ENCODE measurements around the gene TKTL1.

The TKTL1 gene

DNA sequence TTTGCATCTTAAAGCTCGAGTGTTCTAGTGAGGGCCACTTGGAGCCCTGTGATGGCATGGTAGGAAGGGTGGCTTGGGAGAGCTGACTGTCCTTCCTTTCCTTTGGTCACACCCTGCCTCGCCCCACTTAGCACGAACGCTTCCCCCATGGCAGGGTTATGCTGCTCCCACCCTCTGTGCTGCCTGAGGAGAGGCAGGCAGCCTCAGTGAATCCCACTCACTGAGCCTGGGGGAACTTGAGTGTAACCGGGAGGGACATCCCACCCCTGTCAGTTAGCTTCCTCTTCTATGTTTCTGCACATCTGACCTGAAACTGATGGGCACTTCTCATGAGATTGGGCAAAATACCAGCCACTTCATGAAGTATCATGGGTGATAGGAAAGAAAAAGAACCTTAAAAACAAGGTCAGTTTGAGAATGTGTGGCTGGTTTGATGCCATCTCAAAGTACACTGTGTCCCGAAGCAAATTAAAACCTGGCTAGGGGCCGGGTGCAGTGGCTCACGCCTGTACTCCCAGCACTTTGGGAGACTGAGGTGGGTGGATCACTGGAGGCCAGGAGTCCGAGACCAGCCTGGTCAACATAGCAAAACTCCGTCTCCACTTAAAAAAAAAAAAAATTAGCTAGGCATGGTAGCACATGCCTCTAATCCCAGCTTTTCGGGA lies 10.1 kb downstream of the TKTL1 start:
- H3K4me2 ChIP-seq (ENCODE audit: low read length) = no peak overlapping the region

DNA sequence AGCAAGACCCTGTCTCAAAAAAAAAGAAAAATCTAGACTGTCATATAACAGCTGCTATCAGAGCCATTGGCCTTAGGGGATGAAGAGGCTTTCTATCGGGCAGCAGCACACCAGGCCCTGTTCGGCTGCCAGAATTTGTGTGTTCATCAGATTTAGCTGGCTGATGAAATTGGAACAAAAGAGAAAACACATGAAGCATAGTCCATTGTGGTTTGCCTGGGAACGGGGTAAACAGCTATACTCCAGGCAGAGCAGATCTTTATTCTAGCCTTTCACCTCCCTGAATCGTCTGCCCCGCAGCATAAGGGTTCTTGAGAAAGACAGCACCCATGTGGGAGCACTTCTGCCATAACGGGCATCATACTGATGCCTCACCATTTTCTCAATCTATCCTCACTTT lies 11.6 kb downstream of the TKTL1 start:
- Histone ChIP-seq H3K4ac (ENCODE audit: low read depth, low read length) (no peak overlapping the region), H3K9ac (ENCODE audit: low read length) (no peak overlapping the region), H4K8ac (ENCODE audit: low read depth, low read length) (no peak overlapping the region), H3K18ac (ENCODE audit: low read length) (no peak overlapping the region), H3K79me2 (ENCODE audit: control insufficient read depth, insufficient read depth, low read length) (no peaks in the 10 kb centered on the region), H3K4me3 (ENCODE audit: low read length) (no peak overlapping the region), H4K5ac (ENCODE audit: low read length) (no peak overlapping the region), H3K4me1 (ENCODE audit: control insufficient read depth, low read depth, low read length) (no peaks in the 10 kb centered on the region), H3K27ac (ENCODE audit: low read depth, low read length) (no peak overlapping the region), H3K4me2 (ENCODE audit: low read length) (no peak overlapping the region), H3K27me3 (ENCODE audit: insufficient read depth, low read length, poor library complexity) (no peaks in the 10 kb centered on the region), H3K23ac (ENCODE audit: low read length) (no peak overlapping the region), H2BK5ac (ENCODE audit: low read length) (no peak overlapping the region), H3K36me3 (ENCODE audit: control insufficient read depth, insufficient read depth, low read length) (no peaks in the 10 kb centered on the region), H2BK15ac (replicated peaks; ENCODE audit: low read depth) (no peak overlapping the region), H3K56ac (ENCODE audit: low read length) (no peak overlapping the region), H2BK120ac (ENCODE audit: low read depth, low read length) (no peak overlapping the region), H3K79me1 (ENCODE audit: low read length) (no peaks in the 10 kb centered on the region), H2AK5ac (ENCODE audit: low read length) (no peak overlapping the region)
- WGBS (ENCODE audit: extremely low coverage, insufficient coverage, low lambda C conversion rate) = no CpG with 5 or more reads among the region's 6 CpGs
- DNase-seq = no peak

More for the DNA sequence above, 10.1 kb downstream of the TKTL1 start:
- H3K27me3 ChIP-seq (ENCODE audit: insufficient read depth, low read length, poor library complexity) = no peaks in the 10 kb centered on the region
- no peak overlapping the region for H3K18ac ChIP-seq (ENCODE audit: low read length)
- no peak overlapping the region for H3K23ac ChIP-seq (ENCODE audit: low read length)
- DNase-seq = no peak
- no peak overlapping the region for H3K27ac ChIP-seq (ENCODE audit: low read depth, low read length)
- no peak overlapping the region for H4K5ac ChIP-seq (ENCODE audit: low read length)
- no peaks in the 10 kb centered on the region for H3K4me1 ChIP-seq (ENCODE audit: control insufficient read depth, low read depth, low read length)
- H3K9ac ChIP-seq (ENCODE audit: low read length) = no peak overlapping the region
- no CpG with 5 or more reads among the region's 11 CpGs for WGBS (ENCODE audit: extremely low coverage, insufficient coverage, low lambda C conversion rate)
- no peak overlapping the region for H3K4ac ChIP-seq (ENCODE audit: low read depth, low read length)
- no peak overlapping the region for H3K56ac ChIP-seq (ENCODE audit: low read length)
- H3K36me3 ChIP-seq (ENCODE audit: control insufficient read depth, insufficient read depth, low read length) = no peaks in the 10 kb centered on the region
- H4K8ac ChIP-seq (ENCODE audit: low read depth, low read length) = no peak overlapping the region
- H2BK15ac ChIP-seq (replicated peaks; ENCODE audit: low read depth) = no peak overlapping the region
- H3K79me1 ChIP-seq (ENCODE audit: low read length) = no peaks in the 10 kb centered on the region
- H2BK120ac ChIP-seq (ENCODE audit: low read depth, low read length) = no peak overlapping the region
- H3K79me2 ChIP-seq (ENCODE audit: control insufficient read depth, insufficient read depth, low read length) = no peaks in the 10 kb centered on the region
- H3K4me3 ChIP-seq (ENCODE audit: low read length) = no peak overlapping the region
- H2AK5ac ChIP-seq (ENCODE audit: low read length) = no peak overlapping the region
- H2BK5ac ChIP-seq (ENCODE audit: low read length) = no peak overlapping the region

DNA sequence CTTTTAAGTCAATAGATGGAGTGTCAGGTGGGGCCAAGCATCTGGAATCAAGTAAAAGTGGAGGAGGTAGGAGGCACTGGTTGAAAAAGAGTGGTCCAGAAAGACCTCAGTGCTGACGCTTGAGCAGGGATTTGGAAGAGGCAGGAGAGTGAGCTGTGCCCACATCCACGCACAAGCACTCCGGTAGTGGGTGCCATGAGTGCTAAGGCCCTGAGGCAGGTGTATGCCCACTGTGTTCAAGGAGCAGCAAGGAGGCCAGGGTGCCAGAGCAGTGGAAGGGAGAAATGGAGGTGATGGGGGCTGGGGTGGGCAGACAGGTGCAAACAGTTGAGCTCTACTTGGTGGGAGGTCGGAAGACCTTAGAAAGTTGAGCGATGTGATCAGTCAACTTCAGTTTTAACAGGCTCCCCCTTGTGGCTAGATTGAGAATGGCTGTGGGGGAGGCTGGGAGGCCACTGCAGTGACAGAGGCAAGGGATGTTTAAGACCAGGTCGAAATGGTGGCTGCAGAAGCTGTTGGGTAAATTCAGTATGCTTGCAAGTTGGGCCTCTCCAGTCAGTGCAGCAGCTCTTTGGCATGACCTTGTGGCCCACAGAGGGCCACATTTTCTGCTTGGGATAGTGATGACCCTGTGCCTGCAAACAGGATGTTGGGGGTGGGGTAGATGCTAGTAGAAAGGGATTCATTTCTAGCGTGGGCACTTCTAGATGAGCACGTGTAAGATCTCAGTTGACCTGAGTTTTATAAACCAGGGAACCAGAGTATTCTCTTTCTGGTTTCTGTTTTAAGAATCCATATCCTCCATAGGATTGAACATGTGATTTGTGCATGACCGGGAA lies 12.7 kb downstream of the TKTL1 start:
- H3K79me1 ChIP-seq (ENCODE audit: low read length) = no peaks in the 10 kb centered on the region
- H2AK5ac ChIP-seq (ENCODE audit: low read length) = no peak overlapping the region
- H4K8ac ChIP-seq (ENCODE audit: low read depth, low read length) = no peak overlapping the region
- H3K4me2 ChIP-seq (ENCODE audit: low read length) = no peak overlapping the region
- WGBS (ENCODE audit: extremely low coverage, insufficient coverage, low lambda C conversion rate) = no CpG with 5 or more reads among the region's 9 CpGs
- no peak overlapping the region for H2BK15ac ChIP-seq (replicated peaks; ENCODE audit: low read depth)
- no peaks in the 10 kb centered on the region for H3K4me1 ChIP-seq (ENCODE audit: control insufficient read depth, low read depth, low read length)
- H3K27ac ChIP-seq (ENCODE audit: low read depth, low read length) = no peak overlapping the region
- no peak overlapping the region for H2BK120ac ChIP-seq (ENCODE audit: low read depth, low read length)
- H3K56ac ChIP-seq (ENCODE audit: low read length) = no peak overlapping the region
- DNase-seq = peak; percentile 71
- no peak overlapping the region for H2BK5ac ChIP-seq (ENCODE audit: low read length)
- no peak overlapping the region for H4K5ac ChIP-seq (ENCODE audit: low read length)
- H3K18ac ChIP-seq (ENCODE audit: low read length) = no peak overlapping the region
- H3K27me3 ChIP-seq (ENCODE audit: insufficient read depth, low read length, poor library complexity) = no peaks in the 10 kb centered on the region
- H3K79me2 ChIP-seq (ENCODE audit: control insufficient read depth, insufficient read depth, low read length) = no peaks in the 10 kb centered on the region
- no peak overlapping the region for H3K4me3 ChIP-seq (ENCODE audit: low read length)
- H3K4ac ChIP-seq (ENCODE audit: low read depth, low read length) = no peak overlapping the region
- no peak overlapping the region for H3K23ac ChIP-seq (ENCODE audit: low read length)
- no peak overlapping the region for H3K9ac ChIP-seq (ENCODE audit: low read length)
- H3K36me3 ChIP-seq (ENCODE audit: control insufficient read depth, insufficient read depth, low read length) = no peaks in the 10 kb centered on the region

DNA sequence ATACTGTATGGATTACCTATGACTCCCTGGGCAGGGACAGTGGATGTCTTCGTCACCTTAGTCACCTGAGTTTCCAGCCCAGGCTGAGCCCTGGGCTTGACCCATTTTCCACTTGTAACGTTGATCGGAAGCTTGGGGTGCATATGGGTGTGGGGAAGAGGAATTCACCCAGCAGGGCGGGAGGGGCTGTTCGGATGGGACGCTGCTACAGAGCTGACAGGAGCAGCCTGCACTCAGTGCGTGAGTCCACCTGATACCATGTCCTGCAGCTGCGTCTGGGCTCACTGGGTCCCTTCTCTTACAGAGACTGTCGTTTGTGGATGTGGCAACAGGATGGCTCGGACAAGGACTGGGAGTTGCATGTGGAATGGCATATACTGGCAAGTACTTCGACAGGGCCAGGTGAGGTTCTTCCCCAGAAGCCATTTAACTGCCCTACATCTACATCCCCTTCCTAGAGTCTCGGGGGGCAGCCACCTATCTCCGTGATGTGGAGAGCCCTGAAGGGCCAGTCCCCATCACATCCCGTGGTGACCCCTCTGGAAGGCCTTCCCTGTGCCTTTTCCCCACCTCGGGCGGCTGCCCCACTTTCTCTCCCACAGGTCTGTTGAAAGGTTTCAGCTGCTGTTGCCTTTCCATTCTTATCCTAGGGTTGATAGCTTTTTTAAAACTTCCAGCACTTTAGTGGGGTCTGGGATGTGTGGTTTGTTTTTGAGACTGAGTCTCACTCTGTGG lies 13.6 kb downstream of the TKTL1 start:
- Histone ChIP-seq H2BK120ac (ENCODE audit: low read depth, low read length) (no peak overlapping the region), H3K36me3 (ENCODE audit: control insufficient read depth, insufficient read depth, low read length) (no peaks in the 10 kb centered on the region), H4K5ac (ENCODE audit: low read length) (no peak overlapping the region), H4K8ac (ENCODE audit: low read depth, low read length) (no peak overlapping the region), H3K4ac (ENCODE audit: low read depth, low read length) (no peak overlapping the region), H3K18ac (ENCODE audit: low read length) (no peak overlapping the region), H3K4me3 (ENCODE audit: low read length) (no peak overlapping the region), H3K79me2 (ENCODE audit: control insufficient read depth, insufficient read depth, low read length) (no peaks in the 10 kb centered on the region), H3K27ac (ENCODE audit: low read depth, low read length) (no peak overlapping the region), H3K9ac (ENCODE audit: low read length) (no peak overlapping the region), H2AK5ac (ENCODE audit: low read length) (no peak overlapping the region), H2BK15ac (replicated peaks; ENCODE audit: low read depth) (no peak overlapping the region), H3K79me1 (ENCODE audit: low read length) (no peaks in the 10 kb centered on the region), H3K4me1 (ENCODE audit: control insufficient read depth, low read depth, low read length) (no peaks in the 10 kb centered on the region), H3K23ac (ENCODE audit: low read length) (no peak overlapping the region), H3K27me3 (ENCODE audit: insufficient read depth, low read length, poor library complexity) (no peaks in the 10 kb centered on the region), H3K4me2 (ENCODE audit: low read length) (no peak overlapping the region), H2BK5ac (ENCODE audit: low read length) (no peak overlapping the region), H3K56ac (ENCODE audit: low read length) (no peak overlapping the region)
- WGBS (ENCODE audit: extremely low coverage, insufficient coverage, low lambda C conversion rate) = no CpG with 5 or more reads among the region's 16 CpGs
- DNase-seq = no peak

DNA sequence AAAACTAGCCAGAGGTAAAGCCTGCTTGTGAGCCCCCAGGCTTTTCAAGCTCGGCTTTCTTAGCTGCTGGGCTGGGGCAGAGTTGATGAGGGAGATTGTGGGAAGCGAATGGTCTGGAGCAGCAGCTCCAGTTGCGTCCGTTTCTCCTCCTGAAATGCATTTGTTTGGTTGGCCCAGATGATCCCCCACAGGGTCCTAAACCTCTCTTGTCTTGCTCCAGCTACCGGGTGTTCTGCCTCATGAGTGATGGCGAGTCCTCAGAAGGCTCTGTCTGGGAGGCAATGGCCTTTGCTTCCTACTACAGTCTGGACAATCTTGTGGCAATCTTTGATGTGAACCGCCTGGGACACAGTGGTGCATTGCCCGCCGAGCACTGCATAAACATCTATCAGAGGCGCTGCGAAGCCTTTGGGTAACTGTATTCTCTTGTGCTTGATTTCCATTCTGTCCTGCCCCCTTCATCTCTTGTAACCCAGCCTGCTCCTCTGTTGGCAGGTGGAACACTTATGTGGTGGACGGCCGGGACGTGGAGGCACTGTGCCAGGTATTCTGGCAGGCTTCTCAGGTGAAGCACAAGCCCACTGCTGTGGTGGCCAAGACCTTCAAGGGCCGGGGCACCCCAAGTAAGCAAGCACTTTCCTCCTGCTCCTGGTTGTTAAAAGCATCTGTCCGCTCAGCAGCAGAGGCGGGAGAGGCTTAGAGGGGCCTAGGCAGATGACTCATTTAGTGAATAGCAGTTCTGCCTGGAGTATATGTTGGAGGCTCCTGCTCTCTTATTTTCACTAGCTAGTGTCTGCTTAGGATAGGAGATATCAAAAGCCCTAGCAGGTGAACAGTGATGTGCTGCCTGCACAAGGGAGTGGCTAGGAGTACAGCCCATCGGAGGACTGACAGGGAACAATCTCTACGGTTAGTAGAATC lies 15.3 kb downstream of the TKTL1 start:
- Histone ChIP-seq H2BK120ac (ENCODE audit: low read depth, low read length) (no peak overlapping the region), H2AK5ac (ENCODE audit: low read length) (no peak overlapping the region), H3K23ac (ENCODE audit: low read length) (no peak overlapping the region), H4K5ac (ENCODE audit: low read length) (no peak overlapping the region), H3K4me1 (ENCODE audit: control insufficient read depth, low read depth, low read length) (no peaks in the 10 kb centered on the region), H3K36me3 (ENCODE audit: control insufficient read depth, insufficient read depth, low read length) (no peaks in the 10 kb centered on the region), H2BK5ac (ENCODE audit: low read length) (no peak overlapping the region), H2BK15ac (replicated peaks; ENCODE audit: low read depth) (no peak overlapping the region), H3K56ac (ENCODE audit: low read length) (no peak overlapping the region), H3K18ac (ENCODE audit: low read length) (no peak overlapping the region), H3K4me3 (ENCODE audit: low read length) (no peak overlapping the region), H3K79me1 (ENCODE audit: low read length) (no peaks in the 10 kb centered on the region), H3K9ac (ENCODE audit: low read length) (no peak overlapping the region), H3K79me2 (ENCODE audit: control insufficient read depth, insufficient read depth, low read length) (no peaks in the 10 kb centered on the region), H4K8ac (ENCODE audit: low read depth, low read length) (no peak overlapping the region), H3K27me3 (ENCODE audit: insufficient read depth, low read length, poor library complexity) (no peaks in the 10 kb centered on the region), H3K27ac (ENCODE audit: low read depth, low read length) (no peak overlapping the region), H3K4me2 (ENCODE audit: low read length) (no peak overlapping the region), H3K4ac (ENCODE audit: low read depth, low read length) (no peak overlapping the region)
- no CpG with 5 or more reads among the region's 19 CpGs for WGBS (ENCODE audit: extremely low coverage, insufficient coverage, low lambda C conversion rate)
- no peak for DNase-seq
